AG08396 (cell line): ENCODE measurements around the gene SLAMF8.

ENCODE experiments used
- DNase-seq: peaks from one replicate; pipeline ENCODE4 v3.0.0; 2012; ENCODE audit warnings: low spot score, mixed read lengths

Gene SLAMF8

DNA sequence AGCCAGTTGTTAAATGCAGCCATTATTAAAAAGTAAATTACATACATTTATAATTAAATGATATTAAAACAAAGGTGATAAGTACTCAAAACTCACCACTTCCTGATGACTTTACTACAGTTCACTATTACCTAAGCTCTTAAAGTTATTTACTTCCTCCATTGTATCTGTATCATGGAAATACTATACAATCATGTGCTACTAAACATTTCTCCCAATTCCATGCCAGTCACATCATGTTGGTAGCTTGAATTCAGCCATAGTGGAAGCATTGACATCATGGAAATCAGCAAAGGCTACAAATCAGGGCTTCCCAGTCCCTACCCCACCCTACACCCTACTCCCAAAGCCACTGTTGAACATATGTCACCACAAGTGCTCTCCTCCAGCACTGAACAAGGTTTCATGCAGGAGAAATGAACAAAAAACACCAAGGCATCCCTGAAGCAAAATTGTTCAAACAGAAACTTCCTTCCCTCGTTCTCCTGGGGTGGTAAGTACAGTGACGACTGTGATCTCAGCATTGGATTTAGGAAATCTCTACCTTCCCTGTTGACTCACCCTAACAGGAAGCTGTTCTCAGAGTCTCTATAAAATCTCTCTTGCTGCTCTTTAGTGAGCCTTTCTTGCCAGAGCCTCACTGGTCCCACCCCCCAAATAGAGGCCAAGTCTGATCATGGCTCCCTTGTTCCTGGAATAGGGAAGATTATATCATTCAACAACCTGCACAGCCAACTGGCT lies 23.1 kb downstream of the SLAMF8 start:
- DNase-seq = no peak

DNA sequence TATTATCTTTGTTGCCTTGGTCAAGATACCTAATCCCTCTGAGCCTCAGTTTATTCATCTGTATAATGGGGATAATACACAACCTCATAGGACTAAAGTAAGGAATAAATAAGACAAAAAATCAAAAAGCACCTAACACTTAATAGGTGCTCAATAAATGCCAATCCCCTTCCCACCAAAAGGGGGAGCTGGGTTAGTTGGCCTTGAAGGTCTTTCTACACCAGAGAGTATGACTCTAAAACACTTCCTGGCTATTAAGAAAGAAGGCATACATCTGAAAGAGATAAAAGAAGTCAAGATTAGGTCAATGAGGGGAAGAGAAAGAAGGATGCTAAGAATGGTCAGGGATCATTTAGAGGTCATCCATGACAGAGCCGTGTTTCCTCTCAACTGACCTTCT lies 24.7 kb downstream of the SLAMF8 start:
- DNase-seq = no peak

DNA sequence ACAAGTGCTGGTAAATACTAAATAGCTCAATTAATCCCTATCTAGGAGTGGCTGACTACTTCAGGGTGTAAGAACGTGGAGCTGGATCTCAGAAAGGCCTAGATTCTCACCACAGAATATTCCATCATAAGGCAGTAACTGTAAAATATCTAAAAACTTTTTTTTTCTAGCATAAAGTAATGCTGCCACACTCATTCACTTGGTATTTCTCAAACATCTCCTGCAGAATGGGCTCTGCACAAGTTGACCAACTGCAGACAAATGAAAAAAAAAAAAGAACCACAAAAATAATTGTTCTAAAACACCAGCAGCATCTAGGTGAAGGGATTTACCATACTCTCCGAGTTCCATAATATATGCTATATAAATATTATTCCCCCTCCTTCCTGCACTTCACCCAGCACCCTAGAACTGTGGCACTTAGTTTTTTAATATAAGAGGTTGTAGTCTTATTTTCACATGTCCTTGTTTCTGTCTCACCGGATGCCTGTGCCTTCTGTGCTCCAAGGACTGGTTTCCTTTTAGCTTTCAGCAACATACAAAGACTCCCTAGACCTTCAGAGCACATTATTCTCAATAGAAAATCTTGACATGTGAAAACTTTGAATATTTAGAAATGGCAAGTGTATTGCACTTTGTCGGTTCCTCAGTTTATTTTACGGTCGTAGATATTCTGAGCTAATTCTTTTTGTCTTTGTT lies 26.9 kb downstream of the SLAMF8 start:
- DNase-seq = no peak

DNA sequence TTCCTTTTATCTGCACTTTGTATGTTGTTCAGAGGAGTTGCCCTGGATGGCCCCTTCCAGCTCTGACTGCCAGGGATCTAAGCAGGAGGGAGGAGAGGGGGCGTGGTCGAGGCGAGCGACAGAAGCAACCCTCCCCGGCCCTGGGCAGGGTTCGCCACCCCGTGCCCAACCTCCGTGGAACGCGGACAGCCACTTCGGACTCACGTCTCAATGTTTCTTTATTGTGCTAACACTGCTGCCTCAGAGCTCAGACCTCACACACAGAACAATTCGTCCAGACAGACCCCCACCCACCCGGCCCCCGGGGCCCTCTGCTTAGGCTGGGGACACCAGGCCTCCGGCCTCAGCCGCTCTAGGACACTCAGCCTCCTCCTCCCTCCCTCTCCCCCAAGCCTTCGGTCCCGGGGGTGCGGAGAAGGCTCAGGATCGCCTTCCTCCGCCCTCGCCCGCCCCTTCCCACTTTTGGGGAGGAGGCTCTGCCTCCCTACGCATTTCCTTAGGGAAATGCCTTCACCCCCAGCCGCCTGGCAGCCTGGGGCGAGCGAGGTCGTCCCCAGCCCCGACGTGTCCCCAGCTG lies 27.5 kb downstream of the SLAMF8 start:
- peak; percentile 73 for DNase-seq

DNA sequence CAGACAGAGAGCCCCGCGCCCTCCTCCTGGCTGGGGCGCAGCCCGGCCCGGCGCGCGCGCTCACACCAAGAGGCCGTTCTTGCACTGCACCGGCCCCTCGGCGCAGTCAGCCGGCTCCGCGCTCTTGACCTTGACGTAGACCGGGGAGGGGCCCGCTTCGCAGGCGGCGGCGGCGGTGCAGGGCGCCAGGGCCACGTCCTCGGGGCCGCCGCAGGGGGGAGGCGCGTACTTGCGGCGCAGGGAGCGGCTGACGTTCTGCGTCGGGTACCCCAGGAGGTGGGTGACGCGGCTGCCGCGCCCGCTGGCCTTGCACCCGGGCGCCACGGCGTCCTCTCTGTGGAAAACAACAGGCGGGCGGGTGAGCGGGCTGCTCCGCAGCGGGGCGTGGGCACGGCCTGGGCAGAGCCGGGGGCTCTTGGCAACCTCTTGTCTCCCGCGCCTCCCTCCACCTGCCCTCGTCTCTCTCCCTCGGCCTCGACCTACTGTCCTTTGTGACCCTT lies 28.1 kb downstream of the SLAMF8 start:
- DNase-seq = peak; percentile 92

DNA sequence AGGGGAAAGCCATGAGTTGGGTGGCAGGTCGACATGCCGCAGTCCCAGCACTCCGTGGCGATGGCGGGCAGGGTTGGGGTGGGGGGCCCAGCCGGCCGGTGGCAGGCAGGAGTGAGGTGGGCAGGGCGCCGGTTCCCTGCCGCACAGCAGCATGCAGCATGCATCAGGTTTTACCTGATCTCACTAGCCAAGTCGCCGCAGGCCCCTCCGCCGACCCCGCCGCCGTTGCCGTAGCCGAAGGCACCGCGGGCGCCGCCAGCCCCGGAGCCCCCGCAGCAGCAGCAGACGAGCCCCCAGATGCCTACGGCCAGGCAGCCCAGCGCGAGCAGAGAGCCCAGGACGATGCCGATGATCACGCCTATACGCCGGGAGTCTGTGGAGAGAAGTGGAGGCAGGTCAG lies 29.0 kb downstream of the SLAMF8 start:
- no peak for DNase-seq

DNA sequence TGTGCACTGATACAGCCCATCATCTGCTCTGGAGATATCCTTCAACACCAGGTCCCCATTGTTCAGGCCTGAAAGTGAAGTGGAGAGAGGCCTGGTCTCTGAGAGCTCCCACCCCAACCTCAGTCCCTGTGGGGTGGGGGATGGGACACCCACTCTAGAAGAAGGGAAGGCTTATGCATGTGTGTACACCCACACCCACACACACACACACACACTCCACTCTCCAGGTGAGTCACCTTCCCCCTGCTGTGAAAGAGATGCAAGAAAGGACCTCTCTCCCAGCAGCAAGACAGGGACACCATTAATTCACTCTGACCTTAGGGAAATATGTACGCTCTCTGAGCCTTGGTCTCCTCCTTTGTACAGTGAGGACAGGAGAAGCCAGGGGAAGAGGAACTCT lies 29.9 kb downstream of the SLAMF8 start:
- DNase-seq = no peak

DNA sequence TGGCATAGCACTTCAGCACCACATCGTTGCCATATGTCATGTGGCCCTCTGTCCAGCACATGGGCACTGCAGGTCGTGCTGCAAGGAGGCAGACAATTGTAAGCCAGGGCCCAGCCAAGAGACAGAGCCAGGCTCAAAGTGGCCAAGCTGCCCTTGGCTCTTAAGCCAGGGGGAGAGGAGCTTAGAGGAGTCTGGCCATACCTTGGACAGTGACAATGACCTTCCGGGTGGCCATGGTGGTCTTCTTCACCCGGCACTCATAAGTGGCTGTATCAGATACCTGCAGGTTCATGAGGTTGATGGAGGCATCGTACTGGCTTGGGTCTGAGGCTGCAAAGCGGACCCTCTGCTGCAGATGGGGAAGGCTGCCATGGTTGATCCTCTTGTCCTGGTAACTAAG lies 31.2 kb downstream of the SLAMF8 start:
- no peak for DNase-seq

DNA sequence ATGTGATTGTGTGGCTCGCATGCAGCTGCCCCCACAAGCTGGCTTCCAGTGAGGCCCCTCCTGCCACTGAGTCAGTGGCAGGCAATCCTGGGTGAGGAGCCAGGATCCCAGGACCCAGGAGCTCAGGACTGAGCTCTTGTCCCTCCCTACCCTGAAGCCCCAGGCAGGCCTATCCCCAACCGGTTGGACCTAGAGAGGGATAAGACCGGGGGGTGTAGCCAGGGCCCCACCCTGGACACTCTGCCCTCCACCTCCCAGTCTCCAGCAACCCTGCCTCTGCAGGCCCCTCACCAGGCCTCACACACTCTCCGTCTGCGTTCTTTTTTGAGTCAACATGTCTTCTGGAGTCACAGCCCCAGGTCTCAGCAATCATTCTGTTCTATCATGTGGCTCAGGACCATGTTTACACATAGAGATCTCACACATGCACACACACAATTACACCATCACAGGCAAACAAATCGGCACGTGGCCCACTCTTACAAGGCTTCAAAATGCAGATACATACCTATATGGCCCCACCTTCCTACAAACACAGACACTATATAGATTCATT lies 33.2 kb downstream of the SLAMF8 start:
- DNase-seq = no peak

DNA sequence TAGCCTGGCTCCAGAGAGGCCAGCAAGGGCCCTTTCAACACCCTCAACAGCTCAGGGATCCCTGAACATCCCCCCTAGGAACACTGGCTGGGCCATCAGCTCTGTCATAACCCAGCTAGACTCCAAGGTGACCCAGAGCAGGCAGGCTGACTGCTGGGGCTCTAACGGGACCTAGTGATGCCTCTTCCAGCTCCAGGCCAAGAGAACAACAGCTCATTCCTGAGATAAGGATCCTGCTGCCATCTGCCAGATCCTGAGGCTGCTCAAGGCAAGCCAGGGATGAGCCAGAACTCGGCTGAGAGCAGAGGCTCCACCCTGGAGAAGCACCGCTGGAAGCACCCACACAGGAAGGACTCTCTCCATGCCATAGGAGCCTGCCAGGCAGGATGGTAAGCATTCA lies 33.8 kb downstream of the SLAMF8 start:
- DNase-seq = no peak

DNA sequence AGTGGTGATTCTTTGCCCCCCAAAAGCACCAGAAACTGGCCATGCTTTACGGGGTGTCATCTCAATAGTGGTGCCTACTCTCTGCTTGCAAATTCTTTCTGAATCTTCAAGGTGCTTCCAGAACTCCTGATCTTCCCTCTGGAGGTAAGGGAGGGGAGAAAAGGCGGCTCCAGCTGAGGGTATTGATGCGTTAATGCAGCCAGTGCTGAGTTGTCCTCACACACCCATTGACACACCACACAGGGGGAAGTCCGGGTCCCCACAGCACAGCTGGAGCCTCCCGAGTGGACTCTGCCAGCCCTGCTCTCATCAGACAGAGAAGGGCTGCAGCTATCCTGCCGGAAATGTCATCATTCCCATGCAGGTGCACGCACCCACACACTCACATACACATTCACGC lies 34.5 kb downstream of the SLAMF8 start:
- no peak for DNase-seq

DNA sequence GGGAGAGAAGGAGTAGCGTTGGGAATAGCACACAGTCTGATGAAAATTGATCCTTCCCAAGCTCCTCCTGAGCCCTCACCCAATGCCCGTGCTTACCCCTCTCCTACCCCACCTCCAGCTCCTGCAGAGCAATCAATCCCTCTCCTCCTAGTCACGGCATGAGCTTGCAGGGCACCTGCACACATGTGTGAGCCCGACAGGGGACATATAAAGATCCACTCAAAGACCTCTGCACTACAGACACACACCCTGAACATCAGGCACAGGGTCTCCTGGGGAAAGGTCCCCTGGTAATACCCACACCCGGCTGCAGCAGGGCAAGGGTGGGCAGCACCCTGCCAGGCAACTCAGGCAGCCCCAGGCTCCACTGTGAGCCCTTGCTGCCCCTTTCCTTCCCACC lies 35.4 kb downstream of the SLAMF8 start:
- no peak for DNase-seq

DNA sequence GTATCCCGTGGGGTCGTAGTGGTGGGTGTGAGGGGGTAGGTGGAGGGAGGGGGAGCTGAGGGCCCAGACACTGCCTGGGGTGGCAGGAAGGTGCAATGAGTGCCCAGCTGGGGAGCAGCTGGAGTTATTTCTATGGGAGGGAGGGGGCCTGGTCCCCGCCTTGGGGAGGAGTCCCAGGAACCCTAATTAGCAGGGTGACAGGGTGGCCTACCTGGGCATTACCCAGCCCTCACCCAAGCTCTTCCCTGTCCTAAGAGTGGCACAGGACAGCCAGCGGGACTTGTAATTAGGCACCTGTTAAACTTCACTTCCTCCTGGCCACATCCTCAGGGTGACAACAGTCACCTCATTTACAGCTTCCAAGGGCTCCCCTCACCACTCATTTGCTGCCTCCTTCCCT lies 35.9 kb downstream of the SLAMF8 start, which contains the start of gene VSIG8:
Gene VSIG8, minus strand, starts transcription at position 101 of the 400 bp plus-strand sequence. CDS start 136 bp downstream, outside the sequence.
- no peak for DNase-seq

DNA sequence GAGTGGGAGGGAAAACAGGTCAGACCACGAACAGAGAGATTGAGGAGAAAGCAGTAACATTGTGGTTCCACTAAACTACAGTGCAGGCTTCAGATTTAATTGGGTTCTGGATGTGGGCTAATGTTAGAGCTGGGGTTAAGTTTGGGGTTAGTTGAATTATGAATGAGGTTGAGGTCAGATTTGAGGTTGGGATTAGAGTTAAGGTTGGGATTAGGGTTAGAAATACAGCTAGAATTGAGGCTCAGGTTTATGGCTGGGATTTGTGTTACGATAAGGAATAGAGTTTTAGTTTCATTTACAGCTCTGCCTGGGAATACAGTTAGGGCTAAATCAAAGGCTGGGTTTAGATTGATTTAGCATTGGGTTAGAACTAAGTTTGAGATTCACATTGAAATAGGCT lies 37.6 kb downstream of the SLAMF8 start:
- no peak for DNase-seq

DNA sequence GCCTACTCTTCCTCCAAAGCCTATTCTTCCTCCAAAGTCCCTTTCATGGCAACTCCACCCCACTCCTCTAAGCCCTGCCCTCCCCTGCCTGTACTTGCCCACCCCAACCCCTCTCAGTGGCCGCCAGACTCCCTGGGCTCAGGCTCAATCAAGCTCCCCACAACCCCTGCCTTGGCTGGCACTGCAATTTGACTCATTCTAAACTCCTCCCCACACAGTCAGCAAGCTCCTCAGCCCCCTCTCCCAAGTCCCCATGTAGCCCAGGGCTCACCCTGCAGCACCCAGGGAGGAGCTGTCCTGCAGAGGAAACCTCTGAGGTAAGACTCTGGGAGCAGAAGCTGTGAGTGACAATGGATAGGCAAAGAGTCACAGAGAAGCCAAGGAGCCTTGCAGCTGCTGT lies 39.4 kb downstream of the SLAMF8 start:
- no peak for DNase-seq

DNA sequence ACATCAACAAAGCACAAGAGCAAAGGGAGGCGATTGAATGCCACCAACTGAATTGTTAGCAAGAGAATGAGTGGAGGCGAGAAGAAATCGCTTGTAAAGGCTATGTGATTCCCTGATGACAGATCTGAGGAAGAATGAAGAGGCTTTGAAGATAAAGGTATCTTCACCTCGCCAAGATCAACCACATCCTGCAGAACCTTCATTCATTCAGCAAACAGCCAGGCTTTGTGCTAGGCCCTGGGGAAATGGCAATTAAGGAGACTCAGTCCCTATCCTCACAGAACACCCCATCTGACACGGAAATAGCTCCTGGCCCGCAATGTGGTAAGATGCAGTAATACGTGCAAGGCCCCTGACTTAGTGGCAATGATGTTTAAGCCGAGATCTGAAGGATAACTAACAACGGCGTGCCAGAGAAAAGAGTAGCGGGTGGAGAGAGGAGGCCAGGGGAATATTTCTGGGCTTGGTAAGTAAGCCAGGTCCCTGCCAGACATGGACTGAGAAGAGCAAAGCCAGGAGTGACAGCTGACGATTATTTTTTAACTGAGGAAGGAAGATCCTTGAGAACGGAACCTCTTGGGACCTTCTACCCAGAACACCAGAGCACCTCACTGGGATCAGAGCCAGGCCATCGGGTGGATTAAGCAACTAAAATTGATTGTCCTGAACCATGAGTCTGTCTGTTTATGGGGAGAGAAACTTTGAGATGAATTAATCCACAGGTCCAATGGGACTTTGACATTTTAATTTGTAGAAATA lies 40.4 kb downstream of the SLAMF8 start:
- no peak for DNase-seq

DNA sequence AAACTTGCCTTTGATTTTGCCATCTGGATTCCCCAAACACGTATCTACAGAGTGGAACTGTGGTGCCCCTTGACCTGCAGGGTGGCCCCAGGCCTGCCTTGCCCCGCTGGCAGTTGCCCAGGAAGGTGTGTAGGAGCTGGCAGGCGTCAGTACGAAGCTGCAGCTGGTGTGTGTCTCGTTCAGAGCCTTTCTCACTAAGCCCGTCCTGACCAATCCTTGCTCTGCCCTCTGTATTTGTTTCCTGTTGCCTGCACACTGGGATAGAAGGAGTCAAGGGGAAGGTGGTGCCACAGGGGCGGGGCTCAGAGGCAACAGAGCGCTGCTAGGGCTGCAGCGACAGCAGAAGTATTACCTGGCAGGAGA lies 41.0 kb downstream of the SLAMF8 start:
- peak; percentile 50 for DNase-seq

DNA sequence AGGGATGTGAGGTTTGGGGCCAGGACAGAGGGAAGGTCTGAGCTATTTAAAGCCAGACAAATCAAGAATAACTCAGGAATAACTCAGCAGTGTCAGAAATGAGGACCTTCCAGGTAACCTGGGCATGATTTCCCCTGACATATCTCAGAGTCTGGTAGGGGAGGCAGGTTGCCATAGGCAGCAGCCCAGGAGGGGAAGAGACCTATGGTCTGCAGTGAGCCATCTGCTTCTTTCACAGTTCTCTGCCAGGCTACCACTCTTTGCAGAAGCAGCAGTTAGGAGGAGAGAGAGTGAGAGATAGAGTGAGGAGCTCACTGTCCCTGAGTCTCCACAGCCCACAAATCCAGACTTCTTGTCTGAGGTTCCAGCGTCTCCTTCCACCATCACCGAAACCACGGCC lies 42.1 kb downstream of the SLAMF8 start:
- no peak for DNase-seq

DNA sequence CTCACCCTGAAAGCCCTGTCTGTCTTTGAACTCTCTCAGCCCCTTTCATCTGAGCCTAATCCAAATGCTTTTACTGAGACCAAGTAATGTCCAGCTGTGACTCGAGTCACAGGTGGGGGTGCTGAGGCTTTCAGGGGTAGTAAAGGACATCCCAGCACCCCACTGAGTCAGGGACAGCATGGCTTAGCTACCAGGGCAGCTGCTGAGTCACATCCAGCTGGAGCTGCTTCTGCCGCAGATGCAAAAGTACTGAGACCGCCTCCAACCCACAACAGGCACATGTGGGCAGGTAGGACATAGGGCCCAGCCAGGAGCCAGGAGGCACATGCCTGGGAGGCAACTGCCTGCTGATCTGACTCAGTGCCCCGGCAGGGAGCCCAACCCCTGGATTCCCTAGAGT lies 42.5 kb downstream of the SLAMF8 start:
- peak; percentile 58 for DNase-seq

DNA sequence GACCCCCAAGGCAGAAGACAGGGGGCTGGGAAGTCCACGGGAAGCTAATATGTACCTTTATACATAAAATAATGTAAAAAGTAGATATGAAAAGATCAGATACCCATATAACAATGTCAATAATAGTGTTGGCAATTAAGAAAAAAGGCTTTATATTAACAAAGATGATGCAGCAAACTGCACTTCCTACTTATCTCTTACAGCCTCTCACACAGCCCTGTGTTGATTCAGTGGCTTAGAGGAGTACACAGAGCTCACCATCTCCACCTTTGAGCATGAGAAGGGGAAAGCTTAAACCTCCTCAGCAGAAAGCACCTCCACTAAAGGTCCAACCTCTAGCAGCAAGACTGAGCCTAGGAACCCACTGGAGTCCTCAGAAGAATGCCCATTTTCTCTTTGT lies 42.9 kb downstream of the SLAMF8 start:
- no peak for DNase-seq

DNA sequence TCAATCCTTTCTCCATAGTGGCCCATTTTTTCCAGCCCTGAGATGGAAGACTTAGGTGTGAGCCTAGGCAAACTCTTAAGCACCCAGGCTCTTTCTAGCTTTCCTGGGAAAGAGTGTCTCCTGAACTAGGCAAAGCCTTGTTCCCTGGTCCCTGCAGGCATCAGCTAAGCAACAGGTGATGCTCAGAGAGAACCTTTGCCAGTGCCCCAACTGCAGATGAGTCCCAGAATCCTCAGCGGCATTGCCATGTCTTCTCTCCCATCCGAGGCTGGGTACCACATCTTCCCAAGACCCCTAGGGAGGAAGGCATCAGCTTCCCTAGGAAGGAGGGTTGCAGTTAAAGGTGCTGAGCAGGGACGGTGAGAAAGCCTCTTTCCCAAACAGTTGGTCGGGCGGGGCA lies 44.0 kb downstream of the SLAMF8 start:
- DNase-seq = no peak

DNA sequence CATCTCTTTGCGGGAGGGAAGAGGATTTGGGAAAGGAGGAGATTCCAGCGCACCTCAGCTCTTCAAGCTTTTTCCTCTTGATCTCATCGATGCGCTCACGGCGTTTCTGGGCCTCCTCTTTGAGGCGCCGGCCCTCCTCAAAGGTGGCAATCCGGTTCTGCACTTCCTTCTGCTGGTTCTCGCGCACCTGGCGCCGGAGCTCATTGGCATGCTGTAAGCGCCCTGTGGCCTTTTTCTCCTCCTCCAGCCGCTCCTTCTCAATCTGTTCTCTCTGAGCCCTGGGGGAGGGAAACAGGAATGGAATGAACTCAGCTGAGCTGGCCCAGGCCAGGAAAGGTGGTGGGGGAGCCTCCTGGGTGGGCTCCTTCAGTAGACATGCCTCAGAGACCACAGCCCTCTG lies 46.2 kb downstream of the SLAMF8 start:
- DNase-seq = no peak
